Memory B cell (primary cell): ENCODE data around the gene MAML2.

Experiments used
- ATAC-seq: fragments of 150-1000 bp; cut with Tn5 transposase; 2 replicates; pipeline ENCODE4 v1.10.0; 2021; ENCODE audit warnings: low read depth, mild to moderate bottlenecking, moderate library complexity
- DNase-seq, 2 donors: peaks; one replicate each; pipeline ENCODE4 v3.0.0; 2022; ENCODE audit warnings: low spot score in 2 of 2
- H3K27ac Mint-ChIP-seq: one replicate; pipeline ENCODE4 v1.8.0; 2022; ENCODE audit warnings: mild to moderate bottlenecking, moderate library complexity, mixed read lengths
- H3K27me3 Mint-ChIP-seq: one replicate; pipeline ENCODE4 v1.8.0; 2022; ENCODE audit warnings: mixed read lengths
- H3K36me3 Mint-ChIP-seq: one replicate; pipeline ENCODE4 v1.8.0; 2022; ENCODE audit warnings: mild to moderate bottlenecking, mixed read lengths
- H3K4me1 Mint-ChIP-seq: one replicate; pipeline ENCODE4 v1.8.0; 2022; ENCODE audit warnings: mixed read lengths
- H3K4me3 Mint-ChIP-seq: one replicate; pipeline ENCODE4 v1.8.0; 2022; ENCODE audit warnings: mild to moderate bottlenecking, moderate library complexity, mixed read lengths
- H3K9me3 Mint-ChIP-seq: one replicate; pipeline ENCODE4 v1.8.0; 2022; ENCODE audit warnings: mixed read lengths

The MAML2 gene

GRCh38 chr11:96306071-96306470 lies 36.9 kb downstream of the MAML2 start:
- no peaks in the 10 kb centered on the region for H3K27me3 Mint-ChIP-seq
- H3K27ac Mint-ChIP-seq = no peak overlapping the region
- no peak overlapping the region for H3K4me3 Mint-ChIP-seq
- DNase-seq (no peak), ATAC-seq (no peak)
- H3K9me3 Mint-ChIP-seq = no peaks in the 10 kb centered on the region
- H3K4me1 Mint-ChIP-seq = peaks cover 28% of the 10 kb centered on the region
- H3K36me3 Mint-ChIP-seq = peaks cover 2% of the 10 kb centered on the region

- H3K36me3 Mint-ChIP-seq = peaks cover 4% of the 10 kb centered on the region
- no peaks in the 10 kb centered on the region for H3K27me3 Mint-ChIP-seq
- no peak for ATAC-seq
- H3K9me3 Mint-ChIP-seq = no peaks in the 10 kb centered on the region
- H3K4me3 Mint-ChIP-seq = no peak overlapping the region
- peaks cover 34% of the 10 kb centered on the region for H3K4me1 Mint-ChIP-seq
- H3K27ac Mint-ChIP-seq = peak overlapping the region; percentile 59
- no peak for DNase-seq
Measured at GRCh38 chr11:96303980-96304379, 39.0 kb downstream of the MAML2 start.

DNA sequence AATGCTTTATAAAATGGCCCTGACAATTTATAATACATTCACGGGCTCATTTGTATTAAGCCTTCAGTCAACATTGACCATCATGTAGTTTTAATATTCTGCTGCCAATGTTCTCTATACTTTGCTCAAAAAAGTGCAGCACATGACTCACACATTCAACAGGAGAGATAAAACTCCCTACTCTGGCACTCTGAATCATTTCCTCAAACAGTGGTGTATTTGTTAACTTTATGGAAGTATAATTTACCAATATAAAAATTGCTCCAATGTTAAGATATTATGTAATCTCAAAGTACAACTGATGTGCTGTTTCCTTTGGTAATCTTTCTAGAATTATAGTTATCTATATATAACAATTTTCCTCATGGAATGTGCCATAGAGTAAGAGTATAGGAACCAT lies 39.9 kb downstream of the MAML2 start:
- H3K27ac Mint-ChIP-seq = no peak overlapping the region
- ATAC-seq (no peak), DNase-seq (no peak)
- no peaks in the 10 kb centered on the region for H3K9me3 Mint-ChIP-seq
- H3K4me1 Mint-ChIP-seq = peaks cover 35% of the 10 kb centered on the region
- peaks cover 8% of the 10 kb centered on the region for H3K36me3 Mint-ChIP-seq
- H3K27me3 Mint-ChIP-seq = no peaks in the 10 kb centered on the region
- H3K4me3 Mint-ChIP-seq = no peak overlapping the region

DNA sequence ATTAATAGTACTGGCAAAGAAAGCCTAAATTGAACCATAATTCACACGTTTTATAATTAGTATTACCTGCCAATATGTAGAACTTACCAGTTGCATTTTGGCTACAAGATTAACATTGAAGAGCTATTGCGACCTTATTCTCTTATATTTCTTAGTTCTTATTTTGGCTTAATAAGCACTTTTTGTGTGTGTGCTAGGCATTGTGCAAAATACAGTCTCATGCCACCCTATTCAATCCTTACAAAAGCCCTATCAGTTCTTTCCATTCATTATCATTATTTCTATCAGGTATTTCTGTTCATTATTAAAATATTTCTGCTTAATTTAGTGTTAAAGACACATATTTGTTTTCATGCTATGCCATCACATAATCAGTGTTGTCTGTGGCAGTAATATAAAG lies 41.2 kb downstream of the MAML2 start:
- Mint-ChIP-seq H3K9me3 (no peaks in the 10 kb centered on the region), H3K27ac (no peak overlapping the region), H3K36me3 (peaks cover 12% of the 10 kb centered on the region), H3K4me1 (peaks cover 33% of the 10 kb centered on the region), H3K4me3 (no peak overlapping the region), H3K27me3 (no peaks in the 10 kb centered on the region)
- ATAC-seq (no peak), DNase-seq (no peak)

- ATAC-seq (no peak), DNase-seq (no peak)
- peak overlapping the region; percentile 64 for H3K27ac Mint-ChIP-seq
- H3K9me3 Mint-ChIP-seq = no peaks in the 10 kb centered on the region
- H3K4me1 Mint-ChIP-seq = peaks cover 39% of the 10 kb centered on the region
- H3K27me3 Mint-ChIP-seq = no peaks in the 10 kb centered on the region
- peaks cover 14% of the 10 kb centered on the region for H3K36me3 Mint-ChIP-seq
- H3K4me3 Mint-ChIP-seq = no peak overlapping the region
Measured at GRCh38 chr11:96299155-96299888, 43.7 kb downstream of the MAML2 start.

- no peaks in the 10 kb centered on the region for H3K27me3 Mint-ChIP-seq
- H3K4me1 Mint-ChIP-seq = peaks cover 36% of the 10 kb centered on the region
- no peak overlapping the region for H3K27ac Mint-ChIP-seq
- DNase-seq (no peak), ATAC-seq (no peak)
- peaks cover 20% of the 10 kb centered on the region for H3K36me3 Mint-ChIP-seq
- H3K9me3 Mint-ChIP-seq = no peaks in the 10 kb centered on the region
- H3K4me3 Mint-ChIP-seq = no peak overlapping the region
Measured at GRCh38 chr11:96295369-96295768, 47.6 kb downstream of the MAML2 start.

GRCh38 chr11:96294289-96294688 lies 48.7 kb downstream of the MAML2 start:
- peak overlapping the region; percentile 83 for H3K27ac Mint-ChIP-seq
- H3K9me3 Mint-ChIP-seq = no peaks in the 10 kb centered on the region
- DNase-seq (no peak), ATAC-seq (no peak)
- H3K4me3 Mint-ChIP-seq = no peak overlapping the region
- no peaks in the 10 kb centered on the region for H3K27me3 Mint-ChIP-seq
- peaks cover 32% of the 10 kb centered on the region for H3K4me1 Mint-ChIP-seq
- H3K36me3 Mint-ChIP-seq = peaks cover 19% of the 10 kb centered on the region

DNA sequence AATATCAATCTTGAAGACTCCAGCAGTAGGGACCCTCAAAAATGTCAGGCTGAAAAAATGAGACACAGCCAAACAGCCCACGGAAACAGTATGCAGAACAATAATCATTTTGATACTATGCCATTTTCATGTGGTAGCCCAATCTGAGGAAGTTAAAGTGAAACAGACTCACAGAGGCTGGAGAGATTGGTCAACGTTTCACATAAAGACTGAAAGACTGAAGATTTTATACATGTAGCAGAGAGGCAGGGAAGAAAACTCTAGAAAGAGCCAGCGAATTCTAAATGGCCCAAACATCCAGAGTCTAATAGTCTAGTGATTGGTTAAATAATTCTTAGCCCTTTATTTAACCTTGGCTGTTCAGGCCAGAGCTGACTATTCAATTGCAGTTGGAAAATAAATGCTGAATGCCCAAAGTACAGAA lies 49.4 kb downstream of the MAML2 start:
- DNase-seq (no peak), ATAC-seq (peak; percentile 95)
- H3K4me3 Mint-ChIP-seq = peak overlapping the region; percentile 56
- peak overlapping the region; percentile 83 for H3K27ac Mint-ChIP-seq
- no peaks in the 10 kb centered on the region for H3K9me3 Mint-ChIP-seq
- H3K27me3 Mint-ChIP-seq = no peaks in the 10 kb centered on the region
- peaks cover 30% of the 10 kb centered on the region for H3K4me1 Mint-ChIP-seq
- peaks cover 17% of the 10 kb centered on the region for H3K36me3 Mint-ChIP-seq

DNA sequence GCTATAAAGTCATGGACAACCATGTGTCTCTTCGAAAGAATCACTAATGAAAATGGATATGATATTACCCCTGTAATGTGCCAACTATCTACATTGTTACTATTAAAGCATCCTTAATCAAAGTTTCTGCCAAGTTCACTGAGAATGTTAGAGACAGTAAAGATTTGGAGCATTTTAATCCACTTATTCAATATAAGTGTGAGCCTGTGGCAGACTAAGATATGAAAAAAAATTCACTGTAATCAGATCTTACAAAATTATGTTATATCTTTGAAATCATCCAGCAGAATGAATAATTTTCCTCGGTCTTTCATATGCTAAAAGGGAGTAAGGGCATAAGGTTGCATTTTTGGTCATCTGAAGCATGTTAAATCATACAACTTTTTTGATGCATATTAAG lies 49.9 kb downstream of the MAML2 start:
- H3K4me1 Mint-ChIP-seq = peaks cover 27% of the 10 kb centered on the region
- no peaks in the 10 kb centered on the region for H3K9me3 Mint-ChIP-seq
- peaks cover 14% of the 10 kb centered on the region for H3K36me3 Mint-ChIP-seq
- H3K27me3 Mint-ChIP-seq = no peaks in the 10 kb centered on the region
- H3K4me3 Mint-ChIP-seq = no peak overlapping the region
- ATAC-seq (no peak), DNase-seq (no peak)
- H3K27ac Mint-ChIP-seq = peak overlapping the region; percentile 83

- H3K9me3 Mint-ChIP-seq = no peaks in the 10 kb centered on the region
- no peak for ATAC-seq
- no peak for DNase-seq
- H3K36me3 Mint-ChIP-seq = peaks cover 11% of the 10 kb centered on the region
- no peak overlapping the region for H3K27ac Mint-ChIP-seq
- H3K4me1 Mint-ChIP-seq = peaks cover 29% of the 10 kb centered on the region
- H3K4me3 Mint-ChIP-seq = no peak overlapping the region
- H3K27me3 Mint-ChIP-seq = no peaks in the 10 kb centered on the region
Measured at GRCh38 chr11:96292291-96293010, 50.5 kb downstream of the MAML2 start.

DNA sequence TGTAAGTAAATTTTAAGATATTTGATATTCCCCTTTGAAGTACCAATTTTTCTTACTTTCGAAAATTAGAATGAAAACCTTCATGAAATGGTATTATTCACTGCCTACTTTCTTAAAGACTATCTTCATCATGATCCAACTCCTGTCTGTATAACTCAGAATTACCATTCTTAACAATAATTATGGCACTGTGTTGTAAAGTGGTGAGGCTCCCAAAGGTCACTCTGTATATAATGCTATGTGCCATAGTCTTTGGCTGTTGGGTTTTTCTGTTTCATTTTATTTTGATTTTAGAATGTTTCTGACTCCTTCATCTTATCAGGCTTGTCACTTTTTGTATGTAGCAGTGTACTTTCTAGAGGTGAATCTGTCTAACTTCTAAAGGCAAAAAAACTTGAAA lies 52.4 kb downstream of the MAML2 start:
- peaks cover 31% of the 10 kb centered on the region for H3K4me1 Mint-ChIP-seq

DNA sequence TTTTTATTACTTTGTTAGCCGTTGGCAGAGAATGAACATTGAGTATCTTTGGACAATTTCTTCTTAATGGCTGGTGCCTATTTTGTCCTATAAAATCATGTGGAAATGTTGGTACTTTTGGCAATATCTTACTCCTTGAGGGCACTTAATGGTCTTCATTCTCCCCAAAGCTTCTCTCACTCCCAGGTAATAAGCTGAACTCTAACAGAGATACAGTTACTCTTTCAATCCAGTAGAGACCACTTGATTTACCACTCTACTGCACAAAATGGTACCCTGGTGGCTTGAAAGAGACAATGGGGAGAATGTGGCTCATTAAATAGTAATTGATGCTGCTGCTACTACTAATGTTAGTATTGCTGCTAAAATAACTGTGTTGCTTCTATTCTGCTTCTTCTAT lies 53.0 kb downstream of the MAML2 start:
- ATAC-seq (no peak), DNase-seq (no peak)
- Mint-ChIP-seq H3K36me3 (peaks cover 17% of the 10 kb centered on the region), H3K4me1 (peaks cover 36% of the 10 kb centered on the region), H3K27me3 (no peaks in the 10 kb centered on the region), H3K9me3 (peaks cover 3% of the 10 kb centered on the region), H3K4me3 (no peak overlapping the region), H3K27ac (no peak overlapping the region)

More for the DNA sequence above, 52.4 kb downstream of the MAML2 start:
- no peak overlapping the region for H3K4me3 Mint-ChIP-seq
- DNase-seq = no peak
- no peak for ATAC-seq
- no peaks in the 10 kb centered on the region for H3K27me3 Mint-ChIP-seq
- H3K27ac Mint-ChIP-seq = no peak overlapping the region
- H3K36me3 Mint-ChIP-seq = peaks cover 14% of the 10 kb centered on the region
- H3K9me3 Mint-ChIP-seq = peaks cover 3% of the 10 kb centered on the region

DNA sequence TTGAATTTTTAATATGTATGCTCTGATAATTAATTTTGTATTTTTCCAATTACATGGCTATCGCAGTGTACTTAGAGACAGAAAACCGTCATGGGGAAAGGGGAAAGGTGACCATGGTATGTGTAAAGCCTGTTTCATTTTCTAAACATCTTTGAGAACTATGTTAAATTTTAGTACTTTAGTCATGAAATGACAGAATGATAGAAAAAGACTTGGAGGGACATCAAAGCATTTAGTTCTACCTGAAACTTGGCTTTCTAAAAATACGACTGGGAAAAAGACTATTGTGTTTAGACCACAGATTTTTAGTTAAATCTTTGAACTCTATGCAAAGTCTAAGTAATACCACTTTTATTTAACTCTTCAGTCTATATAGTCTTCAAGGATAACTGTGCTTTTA lies 54.1 kb downstream of the MAML2 start:
- H3K9me3 Mint-ChIP-seq = peaks cover 3% of the 10 kb centered on the region
- ATAC-seq (no peak), DNase-seq (no peak)
- H3K27me3 Mint-ChIP-seq = no peaks in the 10 kb centered on the region
- no peak overlapping the region for H3K27ac Mint-ChIP-seq
- peaks cover 19% of the 10 kb centered on the region for H3K36me3 Mint-ChIP-seq
- H3K4me3 Mint-ChIP-seq = no peak overlapping the region
- peaks cover 36% of the 10 kb centered on the region for H3K4me1 Mint-ChIP-seq

DNA sequence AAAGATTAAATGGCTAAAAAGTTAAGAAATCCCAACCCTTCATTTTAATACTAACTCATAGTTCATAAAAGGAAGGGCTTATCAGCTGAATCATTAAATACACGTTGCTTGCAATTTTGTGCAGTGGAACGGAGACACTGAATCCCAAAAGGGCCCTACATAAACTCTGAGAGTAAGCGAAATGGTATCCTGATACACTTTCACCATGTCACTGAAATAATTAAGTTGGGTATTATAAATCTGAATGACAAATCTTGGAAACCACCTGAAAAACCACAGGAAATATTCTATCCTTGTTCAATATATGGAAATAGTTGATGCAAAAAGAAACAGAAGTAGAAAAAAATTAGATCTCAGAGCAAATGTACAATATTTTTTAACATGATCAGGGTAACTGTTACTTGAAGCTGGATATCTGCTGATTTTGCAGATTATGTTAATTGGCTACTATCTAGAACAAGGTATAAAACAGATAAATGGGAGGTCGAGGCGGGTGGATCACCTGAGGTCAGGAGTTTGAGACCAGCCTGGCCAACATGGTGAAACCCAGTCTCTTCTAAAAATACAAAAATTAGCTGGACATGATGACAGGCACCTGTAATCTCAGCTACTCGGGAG lies 55.1 kb downstream of the MAML2 start:
- ATAC-seq (no peak), DNase-seq (no peak)
- Mint-ChIP-seq H3K36me3 (peaks cover 23% of the 10 kb centered on the region), H3K9me3 (peaks cover 3% of the 10 kb centered on the region), H3K4me1 (peaks cover 36% of the 10 kb centered on the region), H3K27me3 (no peaks in the 10 kb centered on the region), H3K4me3 (no peak overlapping the region), H3K27ac (no peak overlapping the region)
